K562 (cell line): ENCODE results near the gene ZIC3.

ENCODE experiments used
- HLTF ChIP-seq: fragments of 450-650 bp; IDR thresholded peaks from 2 replicates; pipeline ENCODE4 v1.6.1; 2016
- HNRNPLL ChIP-seq: fragments of 200-400 bp; formaldehyde crosslinking; IDR thresholded peaks from 2 replicates; pipeline ENCODE4 v1.6.1; 2017; ENCODE audit warnings: low read length, low read depth, mild to moderate bottlenecking; ENCODE audit not compliant: poor library complexity, severe bottlenecking
- MYNN ChIP-seq, 2 experiments: sonication (generic); formaldehyde crosslinking in 1 of 2; IDR thresholded peaks; 2 replicates each; pipeline versions ENCODE4 v1.5.0 to v1.6.1; 2016 to 2020; ENCODE audit warnings: antibody characterized with exemption in 1 of 2, missing genetic modification reagents in 1 of 2

DNA sequence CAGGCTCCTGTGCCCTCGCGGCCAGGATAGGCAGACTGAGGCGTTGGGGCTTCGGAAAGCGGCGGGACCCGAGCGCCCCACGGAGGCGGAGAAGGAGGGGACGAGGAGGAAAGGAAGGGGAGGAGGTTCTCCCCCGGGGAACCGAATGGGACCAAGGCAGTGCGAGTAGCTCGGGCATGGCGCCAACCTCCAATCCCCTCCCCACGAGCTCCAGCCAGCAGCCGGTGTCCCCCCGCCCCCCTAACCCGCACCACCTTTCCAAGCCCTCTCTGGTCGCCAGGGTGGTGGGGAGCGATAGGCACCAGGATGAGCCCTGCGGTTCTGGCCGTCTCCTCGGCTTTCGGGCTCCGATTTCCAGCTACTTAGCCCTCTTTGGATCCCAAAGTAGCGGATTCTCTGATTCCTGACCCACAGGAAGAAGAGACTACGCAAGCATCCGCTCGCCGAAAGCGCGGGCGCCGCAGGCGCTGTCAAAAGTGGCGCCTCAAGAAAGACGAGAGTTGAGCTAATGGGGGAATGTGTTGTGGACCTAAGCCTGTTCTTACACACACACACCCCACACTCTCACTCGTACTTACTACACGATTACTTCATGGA is 15.2 kb upstream of the ZIC3 start:
- no peak for TF ChIP-seq HNRNPLL
- TF ChIP-seq MYNN (IDR thresholded peaks at IDR 0.05), result no peak
- no peak for TF ChIP-seq MYNN (CRISPR knock-in tag; IDR thresholded peaks at IDR 0.05)
- no peak for TF ChIP-seq HLTF
